GM23338 (cell line): Measurements from ENCODE around the gene KRTAP5-2. TPM values are rescaled to one million over a fixed set of nuclear protein-coding genes. Genes with fewer than 3 reads are reported as not detected.

Experiments used
- ATAC-seq: fragments of 200-7000 bp; cut with Tn5 transposase; 3 replicates; pipeline ENCODE4 v1.9.1; 2020
- DNase-seq: peaks from one replicate; pipeline ENCODE4 v3.0.0-alpha.2; 2015; ENCODE audit warnings: low spot score
- H2AFZ ChIP-seq: fragments of 200-600 bp; sonication (generic); 2 replicates; pipeline ENCODE4 v1.8.0; 2016; ENCODE audit warnings: antibody characterized with exemption, mild to moderate bottlenecking, moderate library complexity
- H3F3A ChIP-seq: fragments of 200-600 bp; sonication (generic); replicated peaks from 2 replicates; pipeline ENCODE4 v1.8.0; 2017; ENCODE audit warnings: antibody characterized with exemption, mixed run types, low read depth
- H3K27ac ChIP-seq: fragments of 200-600 bp; sonication (generic); 2 replicates; pipeline ENCODE4 v1.6.1; 2016; ENCODE audit warnings: low read depth
- H3K27me3 ChIP-seq: fragments of 200-600 bp; sonication (generic); 2 replicates; pipeline ENCODE4 v1.8.0; 2016; ENCODE audit warnings: mild to moderate bottlenecking, mixed run types, moderate library complexity; ENCODE audit not compliant: insufficient read depth
- H3K36me3 ChIP-seq: fragments of 200-600 bp; sonication (generic); 2 replicates; pipeline ENCODE4 v1.8.0; 2016; ENCODE audit warnings: mild to moderate bottlenecking; ENCODE audit not compliant: insufficient read depth
- H3K4me1 ChIP-seq: fragments of 200-600 bp; sonication (generic); 2 replicates; pipeline ENCODE4 v1.8.0; 2016; ENCODE audit warnings: mild to moderate bottlenecking, moderate library complexity; ENCODE audit not compliant: insufficient read depth
- H3K4me2 ChIP-seq: fragments of 200-600 bp; sonication (generic); 2 replicates; pipeline ENCODE4 v1.7.1; 2017; ENCODE audit warnings: mixed run types
- H3K4me3 ChIP-seq: fragments of 200-600 bp; sonication (generic); 2 replicates; pipeline ENCODE4 v1.6.1; 2016; ENCODE audit warnings: mixed run types
- H3K79me2 ChIP-seq: fragments of 200-600 bp; sonication (generic); replicated peaks from 2 replicates; pipeline ENCODE4 v1.8.0; 2017; ENCODE audit warnings: mild to moderate bottlenecking; ENCODE audit not compliant: insufficient read depth
- H3K9me2 ChIP-seq: fragments of 200-600 bp; sonication (generic); 2 replicates; pipeline ENCODE4 v1.8.0; 2017; ENCODE audit not compliant: insufficient read depth
- H4K20me1 ChIP-seq: fragments of 200-600 bp; sonication (generic); replicated peaks from 2 replicates; pipeline ENCODE4 v1.8.0; 2017; ENCODE audit warnings: mild to moderate bottlenecking; ENCODE audit not compliant: insufficient read depth
- H3K27ac Mint-ChIP-seq: 2 replicates; pipeline ENCODE4 v1.8.0; 2020; ENCODE audit warnings: inconsistent platforms, mild to moderate bottlenecking, moderate library complexity, mixed read lengths
- H3K27me3 Mint-ChIP-seq: 3 replicates; pipeline ENCODE4 v1.8.0; 2022; ENCODE audit warnings: low read depth, mild to moderate bottlenecking, moderate library complexity, mixed read lengths, inconsistent platforms; ENCODE audit not compliant: insufficient read depth, poor library complexity
- H3K36me3 Mint-ChIP-seq: 3 replicates; pipeline ENCODE4 v1.8.0; 2021; ENCODE audit warnings: low read depth, mild to moderate bottlenecking, inconsistent platforms, moderate library complexity, mixed read lengths
- H3K4me1 Mint-ChIP-seq: 3 replicates; pipeline ENCODE4 v1.8.0; 2020; ENCODE audit warnings: mild to moderate bottlenecking, inconsistent platforms, mixed read lengths
- H3K4me3 Mint-ChIP-seq: 3 replicates; pipeline ENCODE4 v1.8.0; 2021; ENCODE audit warnings: moderate library complexity, mild to moderate bottlenecking, inconsistent platforms, mixed read lengths
- H3K9me3 Mint-ChIP-seq: 3 replicates; pipeline ENCODE4 v1.8.0; 2020; ENCODE audit warnings: moderate library complexity, mild to moderate bottlenecking, inconsistent platforms, mixed read lengths
- CREB1 ChIP-seq: fragments of 250-450 bp; sonication (Bioruptor Pico); IDR thresholded peaks from 2 replicates; pipeline ENCODE4 v1.5.0; 2020; ENCODE audit warnings: low read depth, mild to moderate bottlenecking, moderate library complexity
- ETS1 ChIP-seq: IDR thresholded peaks from 2 replicates; pipeline ENCODE4 v1.6.1; 2016; ENCODE audit warnings: antibody characterized with exemption
- EZH2 ChIP-seq: fragments of 200-600 bp; sonication (generic); IDR thresholded peaks from one replicate; pipeline ENCODE4 v1.8.0; 2017; ENCODE audit warnings: antibody characterized with exemption, mild to moderate bottlenecking, low read depth; ENCODE audit not compliant: unreplicated experiment
- EZH2phosphoT487 ChIP-seq: fragments of 200-600 bp; sonication (generic); IDR thresholded peaks from one replicate; pipeline ENCODE4 v1.8.1; 2018; ENCODE audit warnings: antibody characterized with exemption; ENCODE audit not compliant: unreplicated experiment
- JUNB ChIP-seq: IDR thresholded peaks from one replicate; pipeline ENCODE4 v1.6.1; 2016; ENCODE audit warnings: antibody characterized with exemption; ENCODE audit not compliant: unreplicated experiment
- NANOG ChIP-seq: IDR thresholded peaks from 2 replicates; pipeline ENCODE4 v1.6.1; 2016; ENCODE audit warnings: antibody characterized with exemption, borderline replicate concordance
- POLR2AphosphoS5 ChIP-seq: IDR thresholded peaks from 2 replicates; pipeline ENCODE4 v1.6.1; 2016; ENCODE audit warnings: antibody characterized with exemption, low read depth
- STAT1 ChIP-seq: IDR thresholded peaks from one replicate; pipeline ENCODE4 v1.6.1; 2016; ENCODE audit warnings: antibody characterized with exemption; ENCODE audit not compliant: unreplicated experiment
- ZNF114 ChIP-seq: fragments of 250-450 bp; sonication (Bioruptor Pico); IDR thresholded peaks from 2 replicates; pipeline ENCODE4 v1.5.0; 2020; ENCODE audit warnings: mild to moderate bottlenecking, moderate library complexity
- ZNF331 ChIP-seq: fragments of 250-450 bp; sonication (Bioruptor Pico); IDR thresholded peaks from 2 replicates; pipeline ENCODE4 v1.5.0; 2020; ENCODE audit warnings: low read depth, mild to moderate bottlenecking, moderate library complexity
- polyA plus RNA-seq: library from polyadenylated mRNA; unstranded; fragments of >200 nt; fragmentation: Nextera tagmentation; extraction: Ambion mirVana; gene quantifications from 2 replicates; pipeline ENCODE4 v1.2.1, GENCODE V29; 2016
- total RNA-seq: library from RNA; depleted of rRNA; stranded (reverse); fragments of >200 nt; shearing (Covaris generic); gene quantifications from 2 replicates; pipeline ENCODE4 v1.2.3, GENCODE V29; 2014
- TF ChIP-seq, protein P1 (sequence below): IDR thresholded peaks from one replicate; pipeline ENCODE4 v1.6.1; 2018; ENCODE audit warnings: antibody characterized with exemption; ENCODE audit not compliant: unreplicated experiment
- TF ChIP-seq, protein P2 (sequence below), 2 experiments: fragments of 200-600 bp in 1 of 2; sonication (generic) in 1 of 2; conservative IDR thresholded peaks; 2 replicates each; pipeline versions ENCODE4 v1.5.1 to v1.6.1; 2016 to 2017; ENCODE audit warnings: antibody characterized with exemption in 2 of 2, low read depth in 2 of 2, mild to moderate bottlenecking in 2 of 2, moderate library complexity in 1 of 2
- TF ChIP-seq, protein P3 (sequence below): fragments of 250-450 bp; sonication (Bioruptor Pico); IDR thresholded peaks from 2 replicates; pipeline ENCODE4 v1.5.0; 2020; ENCODE audit warnings: mild to moderate bottlenecking, moderate library complexity

KRTAP5-2 gene
- total and polyA plus RNA-seq, 2 experiments from 2014 or later = not detected

- Histone ChIP-seq H3K4me2 (peak overlapping the region; percentile 55; the same call in 1 of the 2 replicates), H3K4me3 (no peak overlapping the region), H3K9me2 (no peaks in the 10 kb centered on the region), H4K20me1 (no peaks in the 10 kb centered on the region), H3F3A (no peaks in the 10 kb centered on the region), H3K27me3 (0 out of 2 replicates have a peak, but pooled peaks cover 3% of the 10 kb centered on the region), H3K4me1 (peaks cover 23% of the 10 kb centered on the region), H3K36me3 (no peaks in the 10 kb centered on the region), H2AFZ (no peak overlapping the region), H3K27ac (no peak overlapping the region), H3K79me2 (no peaks in the 10 kb centered on the region)
- no peak overlapping the region for H3K4me3 Mint-ChIP-seq
- TF ChIP-seq STAT1 (no peak), ZNF331 (CRISPR knock-in tag) (no peak), ETS1 (no peak), POLR2AphosphoS5 (no peak), JUNB (no peak), ZNF114 (CRISPR knock-in tag) (no peak), EZH2 (no peak), CREB1 (CRISPR knock-in tag) (no peak), EZH2phosphoT487 (no peak), NANOG (no peak)
- TF ChIP-seq, protein P1, sequence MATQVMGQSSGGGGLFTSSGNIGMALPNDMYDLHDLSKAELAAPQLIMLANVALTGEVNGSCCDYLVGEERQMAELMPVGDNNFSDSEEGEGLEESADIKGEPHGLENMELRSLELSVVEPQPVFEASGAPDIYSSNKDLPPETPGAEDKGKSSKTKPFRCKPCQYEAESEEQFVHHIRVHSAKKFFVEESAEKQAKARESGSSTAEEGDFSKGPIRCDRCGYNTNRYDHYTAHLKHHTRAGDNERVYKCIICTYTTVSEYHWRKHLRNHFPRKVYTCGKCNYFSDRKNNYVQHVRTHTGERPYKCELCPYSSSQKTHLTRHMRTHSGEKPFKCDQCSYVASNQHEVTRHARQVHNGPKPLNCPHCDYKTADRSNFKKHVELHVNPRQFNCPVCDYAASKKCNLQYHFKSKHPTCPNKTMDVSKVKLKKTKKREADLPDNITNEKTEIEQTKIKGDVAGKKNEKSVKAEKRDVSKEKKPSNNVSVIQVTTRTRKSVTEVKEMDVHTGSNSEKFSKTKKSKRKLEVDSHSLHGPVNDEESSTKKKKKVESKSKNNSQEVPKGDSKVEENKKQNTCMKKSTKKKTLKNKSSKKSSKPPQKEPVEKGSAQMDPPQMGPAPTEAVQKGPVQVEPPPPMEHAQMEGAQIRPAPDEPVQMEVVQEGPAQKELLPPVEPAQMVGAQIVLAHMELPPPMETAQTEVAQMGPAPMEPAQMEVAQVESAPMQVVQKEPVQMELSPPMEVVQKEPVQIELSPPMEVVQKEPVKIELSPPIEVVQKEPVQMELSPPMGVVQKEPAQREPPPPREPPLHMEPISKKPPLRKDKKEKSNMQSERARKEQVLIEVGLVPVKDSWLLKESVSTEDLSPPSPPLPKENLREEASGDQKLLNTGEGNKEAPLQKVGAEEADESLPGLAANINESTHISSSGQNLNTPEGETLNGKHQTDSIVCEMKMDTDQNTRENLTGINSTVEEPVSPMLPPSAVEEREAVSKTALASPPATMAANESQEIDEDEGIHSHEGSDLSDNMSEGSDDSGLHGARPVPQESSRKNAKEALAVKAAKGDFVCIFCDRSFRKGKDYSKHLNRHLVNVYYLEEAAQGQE = no peak
- TF ChIP-seq, protein P2, sequence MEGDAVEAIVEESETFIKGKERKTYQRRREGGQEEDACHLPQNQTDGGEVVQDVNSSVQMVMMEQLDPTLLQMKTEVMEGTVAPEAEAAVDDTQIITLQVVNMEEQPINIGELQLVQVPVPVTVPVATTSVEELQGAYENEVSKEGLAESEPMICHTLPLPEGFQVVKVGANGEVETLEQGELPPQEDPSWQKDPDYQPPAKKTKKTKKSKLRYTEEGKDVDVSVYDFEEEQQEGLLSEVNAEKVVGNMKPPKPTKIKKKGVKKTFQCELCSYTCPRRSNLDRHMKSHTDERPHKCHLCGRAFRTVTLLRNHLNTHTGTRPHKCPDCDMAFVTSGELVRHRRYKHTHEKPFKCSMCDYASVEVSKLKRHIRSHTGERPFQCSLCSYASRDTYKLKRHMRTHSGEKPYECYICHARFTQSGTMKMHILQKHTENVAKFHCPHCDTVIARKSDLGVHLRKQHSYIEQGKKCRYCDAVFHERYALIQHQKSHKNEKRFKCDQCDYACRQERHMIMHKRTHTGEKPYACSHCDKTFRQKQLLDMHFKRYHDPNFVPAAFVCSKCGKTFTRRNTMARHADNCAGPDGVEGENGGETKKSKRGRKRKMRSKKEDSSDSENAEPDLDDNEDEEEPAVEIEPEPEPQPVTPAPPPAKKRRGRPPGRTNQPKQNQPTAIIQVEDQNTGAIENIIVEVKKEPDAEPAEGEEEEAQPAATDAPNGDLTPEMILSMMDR (conservative IDR thresholded peaks at IDR 0.05; ENCODE audit: low read depth in 2 of 2) = no peak
- TF ChIP-seq, protein P3, sequence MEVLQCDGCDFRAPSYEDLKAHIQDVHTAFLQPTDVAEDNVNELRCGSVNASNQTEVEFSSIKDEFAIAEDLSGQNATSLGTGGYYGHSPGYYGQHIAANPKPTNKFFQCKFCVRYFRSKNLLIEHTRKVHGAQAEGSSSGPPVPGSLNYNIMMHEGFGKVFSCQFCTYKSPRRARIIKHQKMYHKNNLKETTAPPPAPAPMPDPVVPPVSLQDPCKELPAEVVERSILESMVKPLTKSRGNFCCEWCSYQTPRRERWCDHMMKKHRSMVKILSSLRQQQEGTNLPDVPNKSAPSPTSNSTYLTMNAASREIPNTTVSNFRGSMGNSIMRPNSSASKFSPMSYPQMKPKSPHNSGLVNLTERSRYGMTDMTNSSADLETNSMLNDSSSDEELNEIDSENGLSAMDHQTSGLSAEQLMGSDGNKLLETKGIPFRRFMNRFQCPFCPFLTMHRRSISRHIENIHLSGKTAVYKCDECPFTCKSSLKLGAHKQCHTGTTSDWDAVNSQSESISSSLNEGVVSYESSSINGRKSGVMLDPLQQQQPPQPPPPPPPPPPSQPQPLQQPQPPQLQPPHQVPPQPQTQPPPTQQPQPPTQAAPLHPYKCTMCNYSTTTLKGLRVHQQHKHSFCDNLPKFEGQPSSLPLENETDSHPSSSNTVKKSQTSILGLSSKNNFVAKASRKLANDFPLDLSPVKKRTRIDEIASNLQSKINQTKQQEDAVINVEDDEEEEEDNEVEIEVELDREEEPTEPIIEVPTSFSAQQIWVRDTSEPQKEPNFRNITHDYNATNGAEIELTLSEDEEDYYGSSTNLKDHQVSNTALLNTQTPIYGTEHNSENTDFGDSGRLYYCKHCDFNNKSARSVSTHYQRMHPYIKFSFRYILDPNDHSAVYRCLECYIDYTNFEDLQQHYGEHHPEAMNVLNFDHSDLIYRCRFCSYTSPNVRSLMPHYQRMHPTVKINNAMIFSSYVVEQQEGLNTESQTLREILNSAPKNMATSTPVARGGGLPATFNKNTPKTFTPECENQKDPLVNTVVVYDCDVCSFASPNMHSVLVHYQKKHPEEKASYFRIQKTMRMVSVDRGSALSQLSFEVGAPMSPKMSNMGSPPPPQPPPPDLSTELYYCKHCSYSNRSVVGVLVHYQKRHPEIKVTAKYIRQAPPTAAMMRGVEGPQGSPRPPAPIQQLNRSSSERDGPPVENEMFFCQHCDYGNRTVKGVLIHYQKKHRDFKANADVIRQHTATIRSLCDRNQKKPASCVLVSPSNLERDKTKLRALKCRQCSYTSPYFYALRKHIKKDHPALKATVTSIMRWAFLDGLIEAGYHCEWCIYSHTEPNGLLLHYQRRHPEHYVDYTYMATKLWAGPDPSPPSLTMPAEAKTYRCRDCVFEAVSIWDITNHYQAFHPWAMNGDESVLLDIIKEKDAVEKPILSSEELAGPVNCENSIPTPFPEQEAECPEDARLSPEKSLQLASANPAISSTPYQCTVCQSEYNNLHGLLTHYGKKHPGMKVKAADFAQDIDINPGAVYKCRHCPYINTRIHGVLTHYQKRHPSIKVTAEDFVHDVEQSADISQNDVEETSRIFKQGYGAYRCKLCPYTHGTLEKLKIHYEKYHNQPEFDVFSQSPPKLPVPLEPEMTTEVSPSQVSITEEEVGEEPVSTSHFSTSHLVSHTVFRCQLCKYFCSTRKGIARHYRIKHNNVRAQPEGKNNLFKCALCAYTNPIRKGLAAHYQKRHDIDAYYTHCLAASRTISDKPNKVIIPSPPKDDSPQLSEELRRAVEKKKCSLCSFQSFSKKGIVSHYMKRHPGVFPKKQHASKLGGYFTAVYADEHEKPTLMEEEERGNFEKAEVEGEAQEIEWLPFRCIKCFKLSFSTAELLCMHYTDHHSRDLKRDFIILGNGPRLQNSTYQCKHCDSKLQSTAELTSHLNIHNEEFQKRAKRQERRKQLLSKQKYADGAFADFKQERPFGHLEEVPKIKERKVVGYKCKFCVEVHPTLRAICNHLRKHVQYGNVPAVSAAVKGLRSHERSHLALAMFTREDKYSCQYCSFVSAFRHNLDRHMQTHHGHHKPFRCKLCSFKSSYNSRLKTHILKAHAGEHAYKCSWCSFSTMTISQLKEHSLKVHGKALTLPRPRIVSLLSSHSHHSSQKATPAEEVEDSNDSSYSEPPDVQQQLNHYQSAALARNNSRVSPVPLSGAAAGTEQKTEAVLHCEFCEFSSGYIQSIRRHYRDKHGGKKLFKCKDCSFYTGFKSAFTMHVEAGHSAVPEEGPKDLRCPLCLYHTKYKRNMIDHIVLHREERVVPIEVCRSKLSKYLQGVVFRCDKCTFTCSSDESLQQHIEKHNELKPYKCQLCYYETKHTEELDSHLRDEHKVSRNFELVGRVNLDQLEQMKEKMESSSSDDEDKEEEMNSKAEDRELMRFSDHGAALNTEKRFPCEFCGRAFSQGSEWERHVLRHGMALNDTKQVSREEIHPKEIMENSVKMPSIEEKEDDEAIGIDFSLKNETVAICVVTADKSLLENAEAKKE (CRISPR knock-in tag) = no peak
- H3K36me3 Mint-ChIP-seq = no peaks in the 10 kb centered on the region
- no peak overlapping the region for H3K27ac Mint-ChIP-seq
- H3K4me1 Mint-ChIP-seq = peaks cover 21% of the 10 kb centered on the region; the same call in 2 of the 3 replicates
- no peaks in the 10 kb centered on the region for H3K9me3 Mint-ChIP-seq
- H3K27me3 Mint-ChIP-seq = peaks cover 25% of the 10 kb centered on the region
- DNase-seq (no peak), ATAC-seq (peak; percentile 1; the same call in 2 of the 3 replicates)
Measured at GRCh38 chr11:1563697-1564534, 34.2 kb downstream of the KRTAP5-2 start.
